Medulla oblongata (tissue), 1 donor: ENCODE results near the gene PLSCR3.
A peak's percentile ranks its signal among the peaks of the same experiment; 100 is the strongest.

Source experiments
- DNase-seq: peaks from one replicate; pipeline ENCODE4 v3.0.0-alpha.2; 2015; ENCODE audit errors: extremely low spot score

PLSCR3 gene

GRCh38 chr17:7406235-7406825 is 12.0 kb upstream of the PLSCR3 start:
- no peak for DNase-seq

GRCh38 chr17:7405350-7406234 is 11.3 kb upstream of the PLSCR3 start:
- DNase-seq, result peak; percentile 67

GRCh38 chr17:7404737-7405349 is 10.5 kb upstream of the PLSCR3 start:
- DNase-seq, result no peak

- DNase-seq, result peak; percentile 100
Observed at GRCh38 chr17:7403977-7404736, 9.8 kb upstream of the PLSCR3 start, which contains the start of gene TMEM256. Gene TMEM256 (minus strand): TSS chr17:7404097. CDS start chr17:7404084, 13 bp downstream.

- no peak for DNase-seq
Observed at GRCh38 chr17:7403727-7403976, 9.3 kb upstream of the PLSCR3 start.

GRCh38 chr17:7403043-7403726 is 8.9 kb upstream of the PLSCR3 start:
- DNase-seq, result peak; percentile 21

GRCh38 chr17:7398612-7399011 is 4.3 kb upstream of the PLSCR3 start:
- DNase-seq, result no peak

- DNase-seq, result no peak
Observed at GRCh38 chr17:7396147-7396546, 1.8 kb upstream of the PLSCR3 start.

GRCh38 chr17:7393613-7394451 is 493 bp downstream of the PLSCR3 start:
- no peak for DNase-seq

- no peak for DNase-seq
Observed at GRCh38 chr17:7392696-7393612, 1.4 kb downstream of the PLSCR3 start.

GRCh38 chr17:7391307-7391706 is 3.0 kb downstream of the PLSCR3 start:
- DNase-seq, result no peak

GRCh38 chr17:7389924-7390910 is 4.1 kb downstream of the PLSCR3 start:
- no peak for DNase-seq

- DNase-seq, result no peak
Observed at GRCh38 chr17:7388856-7389255, 5.5 kb downstream of the PLSCR3 start.

- no peak for DNase-seq
Observed at GRCh38 chr17:7384489-7385081, 9.7 kb downstream of the PLSCR3 start.

GRCh38 chr17:7383742-7384488 is 10.4 kb downstream of the PLSCR3 start:
- no peak for DNase-seq

GRCh38 chr17:7383371-7383741 is 11.0 kb downstream of the PLSCR3 start:
- no peak for DNase-seq

GRCh38 chr17:7382901-7383300 is 11.4 kb downstream of the PLSCR3 start:
- DNase-seq, result no peak
